HG02623 (cell line): ENCODE data around the gene RPS6KA4.

Experiments used
- ATAC-seq: cut with Tn5 transposase; IDR thresholded peaks from one replicate; pipeline ENCODE4 v1.9.1; 2021; ENCODE audit warnings: moderate library complexity; ENCODE audit not compliant: unreplicated experiment

The RPS6KA4 gene

GRCh38 chr11:64364435-64364834 is 5.5 kb downstream of the RPS6KA4 start:
- ATAC-seq: no peak

- ATAC-seq: no peak
Observed at GRCh38 chr11:64364911-64365310, 5.9 kb downstream of the RPS6KA4 start.

DNA sequence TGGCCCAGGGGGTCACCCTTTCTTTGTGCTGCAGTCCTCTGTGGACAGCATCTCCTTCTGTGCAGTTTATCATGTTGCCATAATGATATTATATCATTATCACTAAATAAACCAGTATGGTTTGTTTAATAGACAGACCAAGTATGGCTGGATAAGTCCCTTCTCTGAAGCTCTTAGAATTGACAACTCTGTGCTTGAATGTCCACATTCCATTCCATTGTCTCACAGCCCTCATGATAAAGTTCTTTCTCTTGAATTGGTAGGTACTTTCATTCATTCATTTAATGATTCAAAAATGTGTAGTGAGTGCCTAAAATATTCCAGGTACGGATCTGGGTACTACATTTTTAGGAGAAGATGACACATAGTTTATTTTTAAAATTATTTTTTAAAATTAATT is 7.8 kb downstream of the RPS6KA4 start:
- no peak for ATAC-seq

GRCh38 chr11:64367931-64368672 is 9.1 kb downstream of the RPS6KA4 start:
- ATAC-seq: no peak

DNA sequence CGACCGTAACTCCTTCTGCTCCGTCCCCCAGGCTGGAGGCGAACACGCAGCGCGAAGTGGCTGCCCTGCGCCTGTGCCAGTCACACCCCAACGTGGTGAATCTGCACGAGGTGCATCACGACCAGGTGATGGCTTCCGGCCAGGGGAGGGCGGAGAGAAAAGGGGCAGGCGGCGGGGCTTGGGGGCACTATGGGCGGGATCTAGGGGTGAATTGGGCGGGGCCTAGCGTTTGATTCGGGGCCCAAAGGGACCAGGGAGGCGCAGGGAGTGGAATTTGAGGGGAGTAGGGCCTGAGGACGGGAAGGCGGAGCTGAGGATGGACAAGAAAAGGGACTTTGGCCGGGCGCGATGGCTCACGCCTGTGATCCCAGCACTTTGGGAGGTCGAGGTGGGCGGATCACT is 9.7 kb downstream of the RPS6KA4 start:
- ATAC-seq: no peak

DNA sequence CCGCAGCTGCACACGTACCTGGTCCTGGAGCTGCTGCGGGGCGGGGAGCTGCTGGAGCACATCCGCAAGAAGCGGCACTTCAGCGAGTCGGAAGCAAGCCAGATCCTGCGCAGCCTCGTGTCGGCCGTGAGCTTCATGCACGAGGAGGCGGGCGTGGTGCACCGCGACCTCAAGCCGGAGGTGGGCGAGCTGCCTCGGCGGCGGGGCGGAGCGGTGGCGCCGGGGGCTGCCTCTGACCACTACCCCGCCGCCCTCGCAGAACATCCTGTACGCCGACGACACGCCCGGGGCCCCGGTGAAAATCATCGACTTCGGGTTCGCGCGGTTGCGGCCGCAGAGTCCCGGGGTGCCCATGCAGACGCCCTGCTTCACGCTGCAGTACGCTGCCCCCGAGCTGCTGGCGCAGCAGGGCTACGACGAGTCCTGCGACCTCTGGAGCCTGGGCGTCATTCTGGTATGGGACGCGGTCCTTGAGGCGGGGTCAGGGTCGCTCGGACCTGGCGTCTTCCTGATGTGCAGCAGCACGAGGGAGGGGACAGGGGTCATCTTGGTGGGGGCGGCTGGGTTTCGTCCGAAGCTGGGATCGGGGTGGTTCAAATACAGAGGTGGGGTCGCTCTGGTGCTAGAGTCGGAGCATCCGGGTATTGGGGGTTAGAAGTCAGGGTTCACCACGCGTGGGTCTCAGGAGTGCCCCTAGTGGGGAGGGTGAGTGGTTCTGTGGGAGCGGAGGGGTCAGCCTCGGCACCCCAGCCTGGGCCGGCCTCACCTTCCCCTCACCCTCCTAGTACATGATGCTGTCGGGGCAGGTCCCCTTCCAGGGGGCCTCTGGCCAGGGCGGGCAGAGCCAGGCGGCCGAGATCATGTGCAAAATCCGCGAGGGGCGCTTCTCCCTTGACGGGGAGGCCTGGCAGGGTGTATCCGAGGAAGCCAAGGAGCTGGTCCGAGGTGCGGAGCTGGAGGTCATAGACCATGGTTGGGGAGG is 10.8 kb downstream of the RPS6KA4 start:
- no peak for ATAC-seq

DNA sequence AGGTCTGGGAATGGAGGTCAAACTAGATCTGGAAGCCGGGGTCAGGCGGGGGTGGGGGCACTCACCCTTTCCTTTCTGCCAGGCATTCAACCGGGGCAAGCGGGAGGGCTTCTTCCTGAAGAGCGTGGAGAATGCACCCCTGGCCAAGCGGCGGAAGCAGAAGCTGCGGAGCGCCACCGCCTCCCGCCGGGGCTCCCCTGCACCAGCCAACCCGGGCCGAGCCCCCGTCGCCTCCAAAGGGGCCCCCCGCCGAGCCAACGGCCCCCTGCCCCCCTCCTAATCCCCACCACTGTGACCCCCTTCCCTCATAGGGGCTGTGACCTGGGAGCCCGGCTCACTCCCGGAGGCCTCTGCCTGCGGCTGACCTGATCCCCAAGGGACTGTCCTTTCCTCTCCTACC is 12.2 kb downstream of the RPS6KA4 start:
- ATAC-seq: no peak

DNA sequence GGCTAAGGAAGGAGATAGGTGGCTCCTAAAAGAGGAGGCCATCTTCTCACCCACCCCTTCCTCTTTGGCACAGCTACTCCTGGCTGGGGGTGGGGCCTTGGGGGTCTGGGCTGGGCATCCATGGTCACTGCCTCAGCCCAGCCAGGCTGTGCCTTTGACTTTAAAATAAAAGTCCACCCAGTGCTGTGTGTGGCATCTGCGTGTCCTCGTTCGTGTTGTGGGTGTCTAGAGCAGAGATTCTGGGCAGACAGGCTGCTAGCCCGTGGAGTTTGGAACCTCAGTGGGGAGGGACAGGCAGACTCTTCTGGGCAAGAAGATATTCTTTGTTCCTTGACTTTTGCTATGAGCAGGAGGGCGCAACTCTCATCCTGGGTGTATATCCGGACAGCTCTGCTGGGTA is 13.1 kb downstream of the RPS6KA4 start:
- no peak for ATAC-seq

GRCh38 chr11:64372802-64373597 is 14.0 kb downstream of the RPS6KA4 start:
- ATAC-seq: no peak

GRCh38 chr11:64373598-64373974 is 14.6 kb downstream of the RPS6KA4 start:
- ATAC-seq: no peak

- ATAC-seq: no peak
Observed at GRCh38 chr11:64376071-64376470, 17.1 kb downstream of the RPS6KA4 start.

DNA sequence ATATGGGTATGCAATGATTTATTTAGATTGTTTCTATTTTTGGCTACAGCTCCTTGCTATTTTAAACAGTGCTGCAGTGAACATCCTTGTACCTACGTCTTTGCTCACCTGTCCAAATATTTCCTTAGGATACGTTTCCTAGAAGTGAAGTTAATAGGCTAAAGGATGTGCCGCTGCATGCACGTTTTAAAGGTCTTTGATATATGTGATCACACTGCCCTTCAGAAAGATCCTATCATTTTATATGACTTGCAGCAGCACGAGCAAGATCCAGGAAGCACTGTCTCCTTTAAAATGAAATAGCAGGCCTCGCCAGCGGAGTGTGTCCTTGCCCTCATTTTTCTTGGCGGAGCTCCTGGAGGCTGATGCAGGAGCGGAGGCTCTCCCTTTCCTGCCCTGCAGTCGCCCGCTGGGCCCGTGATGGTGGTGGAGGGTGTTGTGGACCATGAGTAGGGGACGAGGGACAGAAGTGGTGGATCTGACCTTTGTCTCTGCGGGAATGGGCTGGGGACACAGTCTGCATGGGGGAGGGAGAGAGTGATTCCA is 19.4 kb downstream of the RPS6KA4 start:
- ATAC-seq: no peak

DNA sequence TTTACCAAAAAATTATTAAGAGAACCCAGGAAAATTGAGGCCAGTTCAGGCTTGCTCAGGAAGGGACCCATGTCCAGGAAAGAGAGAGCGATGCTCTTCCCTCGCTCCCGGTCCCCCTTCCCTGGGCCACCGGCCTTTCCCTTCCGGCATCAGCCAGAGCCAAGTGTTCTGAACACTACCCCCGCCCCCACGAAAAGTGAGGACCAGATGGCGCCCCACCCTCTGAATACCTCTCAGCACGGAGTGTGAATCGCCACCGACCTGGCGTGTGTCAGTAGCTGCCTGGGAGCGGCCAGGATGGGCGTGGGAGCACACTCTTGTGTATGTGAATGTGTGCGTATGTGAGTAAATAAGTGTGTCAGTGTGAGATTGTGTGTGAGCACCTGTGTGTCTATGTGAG is 20.2 kb downstream of the RPS6KA4 start:
- ATAC-seq: no peak

- ATAC-seq: no peak
Observed at GRCh38 chr11:64379817-64380709, 21.1 kb downstream of the RPS6KA4 start.

GRCh38 chr11:64381350-64381749 is 22.4 kb downstream of the RPS6KA4 start:
- no peak for ATAC-seq

- ATAC-seq: no peak
Observed at GRCh38 chr11:64382047-64382446, 23.1 kb downstream of the RPS6KA4 start.

- no peak for ATAC-seq
Observed at GRCh38 chr11:64382586-64382985, 23.6 kb downstream of the RPS6KA4 start.

- no peak for ATAC-seq
Observed at GRCh38 chr11:64383580-64383979, 24.6 kb downstream of the RPS6KA4 start.

DNA sequence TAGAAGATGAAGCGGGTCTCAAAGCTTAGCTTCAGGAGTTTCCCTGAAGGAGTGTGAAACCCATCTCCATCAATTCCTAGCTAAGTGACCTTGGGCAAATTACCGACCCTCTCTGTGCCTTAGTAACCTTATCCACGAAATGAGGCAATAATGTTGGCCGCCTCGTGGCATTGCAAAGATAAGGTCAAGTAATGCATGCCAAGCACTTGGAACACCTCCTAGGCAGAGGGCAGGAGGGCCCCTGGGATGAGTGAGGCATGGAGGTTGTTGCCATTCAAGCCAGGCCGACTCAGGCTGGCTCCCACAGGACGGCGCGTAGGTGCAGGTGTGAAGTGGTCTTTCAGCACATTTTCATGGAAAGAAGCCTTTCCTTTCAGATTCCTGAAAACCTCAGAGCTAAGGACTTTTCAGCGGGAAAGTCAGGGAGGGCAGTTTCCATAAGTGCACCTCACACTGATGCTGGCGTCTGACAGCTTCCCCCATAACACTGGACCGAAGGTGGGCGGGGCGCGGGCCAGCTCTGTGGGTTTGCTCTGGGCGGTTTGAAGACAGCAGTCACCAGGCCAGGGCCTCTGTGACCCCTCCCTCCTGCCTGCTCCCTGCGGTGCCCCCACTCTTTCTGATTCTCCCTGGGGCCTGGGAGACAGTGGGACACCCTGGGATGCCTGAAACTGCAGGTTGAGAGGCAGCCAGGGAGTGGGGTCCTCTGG is 25.2 kb downstream of the RPS6KA4 start:
- ATAC-seq: no peak
